Keratinocyte (primary cell): ENCODE measurements around the gene ZNF226.
"Not testable (repeated sequence)": the region's sequence is repeated elsewhere in the genome, so short reads cannot be mapped to it uniquely, and the experiment has no call there.

Experiments used
- EZH2 ChIP-seq: IDR thresholded peaks from one replicate; pipeline ENCODE4 v1.6.1; 2012; ENCODE audit warnings: inconsistent platforms, mild to moderate bottlenecking, low read length, moderate library complexity
- TF ChIP-seq, protein P1 (sequence below), 3 experiments: IDR thresholded peaks in 1 of 3; conservative IDR thresholded peaks in 1 of 3; optimal IDR thresholded peaks in 1 of 3; 2 replicates in 2 of 3; 3 replicates in 1 of 3; pipeline versions ENCODE3 to v1.5.1; 2011; ENCODE audit warnings: low read length in 3 of 3, mild to moderate bottlenecking in 3 of 3, moderate library complexity in 2 of 3, control low read depth in 1 of 3, inconsistent platforms in 1 of 3; ENCODE audit not compliant: insufficient read depth in 2 of 3; ENCODE audit errors: extremely low read depth in 1 of 3

DNA sequence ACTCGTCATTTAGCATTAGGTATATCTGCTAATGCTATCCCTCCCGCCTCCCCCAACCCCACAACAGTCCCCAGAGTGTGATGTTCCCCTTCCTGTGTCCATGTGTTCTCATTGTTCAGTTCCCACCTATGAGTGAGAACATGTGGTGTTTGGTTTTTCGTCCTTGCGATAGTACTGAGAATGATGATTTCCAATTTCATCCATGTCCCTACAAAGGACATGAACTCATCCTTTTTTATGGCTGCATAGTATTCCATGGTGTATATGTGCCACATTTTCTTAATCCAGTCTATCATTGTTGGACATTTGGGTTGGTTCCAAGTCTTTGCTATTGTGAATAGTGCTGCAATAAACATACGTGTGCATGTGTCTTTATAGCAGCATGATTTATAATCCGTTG is 55.9 kb downstream of the ZNF226 start:
- TF ChIP-seq, protein P1, sequence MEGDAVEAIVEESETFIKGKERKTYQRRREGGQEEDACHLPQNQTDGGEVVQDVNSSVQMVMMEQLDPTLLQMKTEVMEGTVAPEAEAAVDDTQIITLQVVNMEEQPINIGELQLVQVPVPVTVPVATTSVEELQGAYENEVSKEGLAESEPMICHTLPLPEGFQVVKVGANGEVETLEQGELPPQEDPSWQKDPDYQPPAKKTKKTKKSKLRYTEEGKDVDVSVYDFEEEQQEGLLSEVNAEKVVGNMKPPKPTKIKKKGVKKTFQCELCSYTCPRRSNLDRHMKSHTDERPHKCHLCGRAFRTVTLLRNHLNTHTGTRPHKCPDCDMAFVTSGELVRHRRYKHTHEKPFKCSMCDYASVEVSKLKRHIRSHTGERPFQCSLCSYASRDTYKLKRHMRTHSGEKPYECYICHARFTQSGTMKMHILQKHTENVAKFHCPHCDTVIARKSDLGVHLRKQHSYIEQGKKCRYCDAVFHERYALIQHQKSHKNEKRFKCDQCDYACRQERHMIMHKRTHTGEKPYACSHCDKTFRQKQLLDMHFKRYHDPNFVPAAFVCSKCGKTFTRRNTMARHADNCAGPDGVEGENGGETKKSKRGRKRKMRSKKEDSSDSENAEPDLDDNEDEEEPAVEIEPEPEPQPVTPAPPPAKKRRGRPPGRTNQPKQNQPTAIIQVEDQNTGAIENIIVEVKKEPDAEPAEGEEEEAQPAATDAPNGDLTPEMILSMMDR (optimal IDR thresholded peaks at IDR 0.05 in 1 of 3, IDR thresholded peaks at IDR 0.05 in 1 of 3, conservative IDR thresholded peaks at IDR 0.05 in 1 of 3; ENCODE audit: extremely low read depth in 1 of 3, insufficient read depth in 2 of 3, low read length in 3 of 3): not testable (repeated sequence)
- TF ChIP-seq EZH2: not testable (repeated sequence)
